H9 (cell line): ENCODE results near the gene PPP1R17. TPM values are rescaled to one million over a fixed set of nuclear protein-coding genes. Genes with fewer than 3 reads are reported as not detected.

ENCODE experiments used
- DNase-seq: peaks from one replicate; pipeline ENCODE4 v3.0.0-alpha.2; 2017
- H2AFZ ChIP-seq: one replicate; pipeline ENCODE4 v1.6.1; 2013; ENCODE audit warnings: mild to moderate bottlenecking, low read length, control low read depth, moderate library complexity
- H2AK5ac ChIP-seq: 2 replicates; pipeline ENCODE4 v1.6.1; 2013; ENCODE audit warnings: low read length, control low read depth, mixed read lengths; ENCODE audit not compliant: insufficient read length
- H2BK120ac ChIP-seq: one replicate; pipeline ENCODE4 v1.6.1; 2013; ENCODE audit warnings: low read depth, mild to moderate bottlenecking, low read length, control low read depth, inconsistent platforms; ENCODE audit not compliant: poor library complexity, severe bottlenecking
- H2BK12ac ChIP-seq: 2 replicates; pipeline ENCODE4 v1.6.1; 2013; ENCODE audit warnings: low read length, control low read depth, mixed read lengths, low read depth; ENCODE audit not compliant: insufficient read length
- H2BK15ac ChIP-seq: 2 replicates; pipeline ENCODE4 v1.6.1; 2013; ENCODE audit warnings: low read depth, low read length, control low read depth
- H2BK20ac ChIP-seq: one replicate; pipeline ENCODE4 v1.6.1; 2013; ENCODE audit warnings: low read depth, mild to moderate bottlenecking, low read length, control low read depth, inconsistent platforms; ENCODE audit not compliant: poor library complexity, severe bottlenecking
- H2BK5ac ChIP-seq: 2 replicates; pipeline ENCODE4 v1.6.1; 2013; ENCODE audit warnings: low read length, control low read depth, mixed read lengths; ENCODE audit not compliant: insufficient read length
- H3K14ac ChIP-seq: 2 replicates; pipeline ENCODE4 v1.6.1; 2013; ENCODE audit warnings: low read length, control low read depth; ENCODE audit not compliant: insufficient read depth
- H3K18ac ChIP-seq: 2 replicates; pipeline ENCODE4 v1.6.1; 2013; ENCODE audit warnings: low read depth, mild to moderate bottlenecking, mixed read lengths, low read length, control low read depth; ENCODE audit not compliant: insufficient read length
- H3K23ac ChIP-seq: 2 replicates; pipeline ENCODE4 v1.6.1; 2013; ENCODE audit warnings: low read length, control low read depth, mixed read lengths, low read depth; ENCODE audit not compliant: insufficient read length
- H3K23me2 ChIP-seq: 2 replicates; pipeline ENCODE4 v1.6.1; 2013; ENCODE audit warnings: low read depth, mild to moderate bottlenecking, mixed read lengths, low read length, control low read depth; ENCODE audit not compliant: insufficient read length, poor library complexity, severe bottlenecking
- H3K27ac ChIP-seq: 2 replicates; pipeline ENCODE4 v1.5.1; 2013; ENCODE audit warnings: low read length, control low read depth, mixed read lengths, low read depth; ENCODE audit not compliant: insufficient read length
- H3K27me3 ChIP-seq: 2 replicates; pipeline ENCODE4 v1.6.1; 2013; ENCODE audit warnings: low read length, control low read depth, inconsistent platforms; ENCODE audit not compliant: insufficient read depth
- H3K4ac ChIP-seq: 2 replicates; pipeline ENCODE4 v1.6.1; 2013; ENCODE audit warnings: low read depth, mild to moderate bottlenecking, control low read depth, inconsistent platforms, low read length, moderate library complexity
- H3K4me1 ChIP-seq: 2 replicates; pipeline ENCODE4 v1.6.1; 2013; ENCODE audit warnings: low read length, control low read depth, inconsistent platforms; ENCODE audit not compliant: insufficient read depth
- H3K4me2 ChIP-seq: 2 replicates; pipeline ENCODE4 v1.6.1; 2013; ENCODE audit warnings: low read length, control low read depth, mixed read lengths; ENCODE audit not compliant: insufficient read length, insufficient read depth
- H3K56ac ChIP-seq: 2 replicates; pipeline ENCODE4 v1.6.1; 2013; ENCODE audit warnings: low read depth, mild to moderate bottlenecking, mixed read lengths, low read length, control low read depth; ENCODE audit not compliant: insufficient read length
- H3K79me1 ChIP-seq: 2 replicates; pipeline ENCODE4 v1.6.1; 2013; ENCODE audit warnings: low read depth, mild to moderate bottlenecking, moderate library complexity, low read length, control low read depth, inconsistent platforms; ENCODE audit not compliant: insufficient read depth, poor library complexity, severe bottlenecking
- H3K79me2 ChIP-seq: 2 replicates; pipeline ENCODE4 v1.6.1; 2013; ENCODE audit warnings: low read length, control low read depth, inconsistent platforms; ENCODE audit not compliant: insufficient read depth
- H3K9ac ChIP-seq: 2 replicates; pipeline ENCODE4 v1.6.1; 2013; ENCODE audit warnings: low read length, control low read depth, mixed read lengths; ENCODE audit not compliant: insufficient read length; ENCODE audit errors: extremely low read depth
- H3K9me3 ChIP-seq: one replicate; pipeline ENCODE4 v1.6.1; 2013; ENCODE audit warnings: low read depth, low read length, inconsistent platforms; ENCODE audit not compliant: control insufficient read depth
- H3T11ph ChIP-seq: one replicate; pipeline ENCODE4 v1.6.1; 2013; ENCODE audit warnings: mild to moderate bottlenecking, low read length, control low read depth, inconsistent platforms
- H4K20me1 ChIP-seq: one replicate; pipeline ENCODE4 v1.6.1; 2013; ENCODE audit not compliant: control insufficient read depth, insufficient read length, insufficient read depth
- H4K5ac ChIP-seq: 2 replicates; pipeline ENCODE4 v1.6.1; 2013; ENCODE audit warnings: low read depth, mild to moderate bottlenecking, mixed read lengths, low read length, control low read depth; ENCODE audit not compliant: insufficient read length
- H4K8ac ChIP-seq: replicated peaks from 2 replicates; pipeline ENCODE4 v1.6.1; 2013; ENCODE audit warnings: low read length, control low read depth, mixed read lengths, low read depth; ENCODE audit not compliant: insufficient read length
- H4K91ac ChIP-seq: 2 replicates; pipeline ENCODE4 v1.6.1; 2013; ENCODE audit warnings: low read depth, mild to moderate bottlenecking, moderate library complexity, mixed read lengths, low read length, control low read depth; ENCODE audit not compliant: insufficient read length
- H3K27ac Mint-ChIP-seq, 3 experiments: 2 replicates in 2 of 3; 3 replicates in 1 of 3; pipeline ENCODE4 v1.8.0; 2020 to 2021; ENCODE audit warnings: mixed read lengths in 3 of 3, mild to moderate bottlenecking in 1 of 3, moderate library complexity in 1 of 3
- H3K27me3 Mint-ChIP-seq: 2 replicates; pipeline ENCODE4 v1.8.0; 2021; ENCODE audit warnings: low read depth, mild to moderate bottlenecking, moderate library complexity, mixed read lengths
- H3K36me3 Mint-ChIP-seq, 3 experiments: 2 replicates in 2 of 3; 3 replicates in 1 of 3; pipeline ENCODE4 v1.8.0; 2020 to 2021; ENCODE audit warnings: low read depth in 3 of 3, mixed read lengths in 3 of 3; ENCODE audit not compliant: insufficient read depth in 1 of 3
- H3K4me1 Mint-ChIP-seq, 2 experiments: 2 replicates each; pipeline ENCODE4 v1.8.0; 2020; ENCODE audit warnings: mixed read lengths in 2 of 2
- H3K4me3 Mint-ChIP-seq, 2 experiments: 2 replicates in 1 of 2; 3 replicates in 1 of 2; pipeline ENCODE4 v1.8.0; 2020 to 2021; ENCODE audit warnings: mild to moderate bottlenecking in 2 of 2, mixed read lengths in 2 of 2, moderate library complexity in 1 of 2
- H3K9me3 Mint-ChIP-seq, 2 experiments: 2 replicates in 1 of 2; 3 replicates in 1 of 2; pipeline ENCODE4 v1.8.0; 2020; ENCODE audit warnings: mild to moderate bottlenecking in 2 of 2, mixed read lengths in 2 of 2, moderate library complexity in 1 of 2
- WGBS: extraction: QIAGEN DNeasy Blood & Tissue Kit; methylation state at CpG from one replicate; pipeline ENCODE4 v1.1.7; 2013; ENCODE audit warnings: missing lambda C conversion rate, low lambda C conversion rate, mixed read lengths; ENCODE audit not compliant: insufficient read length; ENCODE audit errors: extremely low coverage; 5-methylcytosine and 5-hydroxymethylcytosine counted together
- total RNA-seq: library from RNA; stranded (reverse); gene quantifications from 2 replicates; pipeline ENCODE4 v1.2.1, GENCODE V29; 2021
- TF ChIP-seq, protein P1 (sequence below): fragments of 200-600 bp; sonication (generic); conservative IDR thresholded peaks from 3 replicates; pipeline ENCODE4 v1.8.0; 2021; ENCODE audit warnings: antibody characterized with exemption, mild to moderate bottlenecking

Gene PPP1R17
- total RNA-seq, 1 experiment from 2014 or later: 1.2 TPM

GRCh38 chr7:31688996-31689395 lies 2.0 kb downstream of the PPP1R17 start:
- peaks cover 35 to 49% of the 10 kb centered on the region in 2 experiments for H3K4me1 Mint-ChIP-seq
- no peak overlapping the region for H4K8ac ChIP-seq
- H3K27me3 Mint-ChIP-seq: peaks cover 12% of the 10 kb centered on the region; the same call in 1 of the 2 replicates
- no peak overlapping the region for H3K14ac ChIP-seq
- H3K4me2 ChIP-seq: no peak overlapping the region
- H2BK15ac ChIP-seq: no peak overlapping the region
- no peaks in the 10 kb centered on the region for H4K20me1 ChIP-seq
- no peak overlapping the region for H3K4ac ChIP-seq
- H3K9ac ChIP-seq: no peak overlapping the region
- H2AK5ac ChIP-seq: no peak overlapping the region
- no peak overlapping the region for H4K5ac ChIP-seq
- no peaks in the 10 kb centered on the region for H3K9me3 ChIP-seq
- H3K23me2 ChIP-seq: no peaks in the 10 kb centered on the region
- no peak overlapping the region for H2BK5ac ChIP-seq
- peaks cover 21% of the 10 kb centered on the region for H3K4me1 ChIP-seq
- no peak overlapping the region for H3K27ac ChIP-seq
- no peak overlapping the region for H2BK120ac ChIP-seq
- H3K23ac ChIP-seq: no peak overlapping the region
- H3K36me3 Mint-ChIP-seq: no peaks in the 10 kb centered on the region; a peak in 1 of 7 replicates
- no peaks in the 10 kb centered on the region for H3K27me3 ChIP-seq
- DNase-seq: no peak
- WGBS: no CpG with 5 or more reads among the region's 2 CpGs
- H2BK12ac ChIP-seq: no peak overlapping the region
- H3K27ac Mint-ChIP-seq: no peak overlapping the region; a peak in 2 of 7 replicates
- H3T11ph ChIP-seq: no peak overlapping the region
- no peaks in the 10 kb centered on the region; a peak in 1 of 5 replicates for H3K9me3 Mint-ChIP-seq
- H2AFZ ChIP-seq: no peak overlapping the region
- H3K79me1 ChIP-seq: no peaks in the 10 kb centered on the region
- no peak overlapping the region for H3K18ac ChIP-seq
- no peak overlapping the region for H4K91ac ChIP-seq
- no peak overlapping the region for H3K4me3 Mint-ChIP-seq
- no peaks in the 10 kb centered on the region for H3K79me2 ChIP-seq
- H3K56ac ChIP-seq: no peak overlapping the region
- H2BK20ac ChIP-seq: no peak overlapping the region
- TF ChIP-seq, protein P1, sequence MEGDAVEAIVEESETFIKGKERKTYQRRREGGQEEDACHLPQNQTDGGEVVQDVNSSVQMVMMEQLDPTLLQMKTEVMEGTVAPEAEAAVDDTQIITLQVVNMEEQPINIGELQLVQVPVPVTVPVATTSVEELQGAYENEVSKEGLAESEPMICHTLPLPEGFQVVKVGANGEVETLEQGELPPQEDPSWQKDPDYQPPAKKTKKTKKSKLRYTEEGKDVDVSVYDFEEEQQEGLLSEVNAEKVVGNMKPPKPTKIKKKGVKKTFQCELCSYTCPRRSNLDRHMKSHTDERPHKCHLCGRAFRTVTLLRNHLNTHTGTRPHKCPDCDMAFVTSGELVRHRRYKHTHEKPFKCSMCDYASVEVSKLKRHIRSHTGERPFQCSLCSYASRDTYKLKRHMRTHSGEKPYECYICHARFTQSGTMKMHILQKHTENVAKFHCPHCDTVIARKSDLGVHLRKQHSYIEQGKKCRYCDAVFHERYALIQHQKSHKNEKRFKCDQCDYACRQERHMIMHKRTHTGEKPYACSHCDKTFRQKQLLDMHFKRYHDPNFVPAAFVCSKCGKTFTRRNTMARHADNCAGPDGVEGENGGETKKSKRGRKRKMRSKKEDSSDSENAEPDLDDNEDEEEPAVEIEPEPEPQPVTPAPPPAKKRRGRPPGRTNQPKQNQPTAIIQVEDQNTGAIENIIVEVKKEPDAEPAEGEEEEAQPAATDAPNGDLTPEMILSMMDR: no peak
